Fibroblast of villous mesenchyme (primary cell): Measurements from ENCODE around the gene EEF1A2. TPM values are rescaled to one million over a fixed set of nuclear protein-coding genes. Genes with fewer than 3 reads are reported as not detected.

Source experiments
- DNase-seq: peaks from one replicate; pipeline ENCODE4 v3.0.0-alpha.2; 2010; ENCODE audit warnings: low read depth
- H3K4me3 ChIP-seq: 2 replicates; pipeline ENCODE4 v1.5.1; 2011; ENCODE audit warnings: low read depth, mild to moderate bottlenecking, low read length
- total RNA-seq: library from RNA; depleted of rRNA; stranded (reverse); fragments of >200 nt; gene quantifications from 2 replicates; pipeline ENCODE4 v1.2.3, GENCODE V29; 2012
- TF ChIP-seq, protein P1 (sequence below): IDR thresholded peaks from 2 replicates; pipeline ENCODE4 v1.5.1; 2012; ENCODE audit warnings: low read depth, mild to moderate bottlenecking, low read length; ENCODE audit not compliant: insufficient read depth

Gene EEF1A2
- total RNA-seq, 1 donor: 0.43 TPM

DNA sequence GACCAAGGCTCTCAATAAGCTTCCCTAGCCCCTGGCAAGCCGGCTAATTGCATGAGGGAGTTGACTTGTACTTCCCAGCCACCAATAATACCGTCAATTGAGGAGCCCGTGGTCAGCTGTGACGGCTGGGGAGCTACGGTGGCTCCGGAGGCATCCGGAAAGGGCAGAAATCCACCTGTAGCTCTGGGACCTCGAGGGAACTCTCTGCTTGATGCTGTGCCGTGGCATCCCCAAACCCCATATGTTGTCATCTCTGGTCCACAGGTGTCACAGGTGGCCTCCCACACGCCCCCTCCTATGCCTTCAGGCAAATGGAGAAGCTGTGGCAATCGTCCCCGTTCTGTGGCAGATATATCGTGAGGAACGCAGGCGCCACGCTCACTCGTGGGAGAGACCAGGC, 20.9 kb downstream of the EEF1A2 start:
- DNase-seq: no peak
- H3K4me3 ChIP-seq: no peak overlapping the region
- TF ChIP-seq, protein P1, sequence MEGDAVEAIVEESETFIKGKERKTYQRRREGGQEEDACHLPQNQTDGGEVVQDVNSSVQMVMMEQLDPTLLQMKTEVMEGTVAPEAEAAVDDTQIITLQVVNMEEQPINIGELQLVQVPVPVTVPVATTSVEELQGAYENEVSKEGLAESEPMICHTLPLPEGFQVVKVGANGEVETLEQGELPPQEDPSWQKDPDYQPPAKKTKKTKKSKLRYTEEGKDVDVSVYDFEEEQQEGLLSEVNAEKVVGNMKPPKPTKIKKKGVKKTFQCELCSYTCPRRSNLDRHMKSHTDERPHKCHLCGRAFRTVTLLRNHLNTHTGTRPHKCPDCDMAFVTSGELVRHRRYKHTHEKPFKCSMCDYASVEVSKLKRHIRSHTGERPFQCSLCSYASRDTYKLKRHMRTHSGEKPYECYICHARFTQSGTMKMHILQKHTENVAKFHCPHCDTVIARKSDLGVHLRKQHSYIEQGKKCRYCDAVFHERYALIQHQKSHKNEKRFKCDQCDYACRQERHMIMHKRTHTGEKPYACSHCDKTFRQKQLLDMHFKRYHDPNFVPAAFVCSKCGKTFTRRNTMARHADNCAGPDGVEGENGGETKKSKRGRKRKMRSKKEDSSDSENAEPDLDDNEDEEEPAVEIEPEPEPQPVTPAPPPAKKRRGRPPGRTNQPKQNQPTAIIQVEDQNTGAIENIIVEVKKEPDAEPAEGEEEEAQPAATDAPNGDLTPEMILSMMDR: no peak

DNA sequence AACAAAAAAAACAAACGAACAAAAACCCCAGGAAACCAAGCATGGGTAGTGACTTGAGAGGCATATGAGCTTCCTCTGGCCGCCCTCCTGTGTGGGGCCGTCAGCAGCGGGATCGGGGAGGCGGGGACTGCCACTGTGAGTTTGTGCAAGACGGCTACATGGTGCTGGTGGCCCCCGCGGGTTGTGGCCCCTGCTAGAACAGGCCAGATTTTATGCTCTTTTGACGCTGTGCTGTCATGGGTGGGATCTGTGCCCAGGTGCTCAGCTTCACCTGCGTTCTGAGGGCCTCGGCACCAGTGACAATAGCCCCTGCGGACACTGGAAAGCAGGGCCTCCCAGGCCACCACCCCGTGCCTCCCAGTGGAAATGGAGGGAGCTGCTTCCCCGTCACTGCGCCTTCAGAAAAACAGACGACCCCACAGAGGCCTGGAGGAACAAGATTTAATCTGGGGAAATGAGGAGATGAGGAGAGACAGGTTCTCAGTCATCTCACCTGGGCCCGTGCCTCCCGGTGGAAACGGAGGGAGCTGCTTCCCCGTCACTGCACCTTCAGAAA, 21.7 kb downstream of the EEF1A2 start:
- TF ChIP-seq, protein P1: no peak
- no peak overlapping the region for H3K4me3 ChIP-seq
- no peak for DNase-seq

DNA sequence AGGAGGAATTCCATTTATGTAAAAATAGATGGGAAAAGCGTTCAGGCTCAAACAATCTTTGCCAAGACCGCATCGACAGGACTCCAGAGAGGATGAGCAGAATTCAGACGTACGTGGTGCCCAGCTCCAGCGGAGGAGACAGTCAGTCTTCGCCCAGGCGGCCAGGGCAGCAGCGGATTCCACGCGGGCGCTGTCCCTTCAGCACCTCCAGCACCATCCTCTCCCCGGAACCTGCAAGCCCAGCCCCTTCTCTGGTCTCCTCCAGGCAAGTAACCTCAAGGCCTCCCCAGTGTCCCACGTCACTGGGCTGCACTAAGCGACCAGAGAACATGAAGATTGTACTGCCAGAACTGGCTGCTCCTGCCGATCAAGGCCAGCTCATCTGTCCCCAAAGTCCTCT, 23.7 kb downstream of the EEF1A2 start:
- DNase-seq: peak; percentile 31
- TF ChIP-seq, protein P1: no peak
- no peak overlapping the region for H3K4me3 ChIP-seq

DNA sequence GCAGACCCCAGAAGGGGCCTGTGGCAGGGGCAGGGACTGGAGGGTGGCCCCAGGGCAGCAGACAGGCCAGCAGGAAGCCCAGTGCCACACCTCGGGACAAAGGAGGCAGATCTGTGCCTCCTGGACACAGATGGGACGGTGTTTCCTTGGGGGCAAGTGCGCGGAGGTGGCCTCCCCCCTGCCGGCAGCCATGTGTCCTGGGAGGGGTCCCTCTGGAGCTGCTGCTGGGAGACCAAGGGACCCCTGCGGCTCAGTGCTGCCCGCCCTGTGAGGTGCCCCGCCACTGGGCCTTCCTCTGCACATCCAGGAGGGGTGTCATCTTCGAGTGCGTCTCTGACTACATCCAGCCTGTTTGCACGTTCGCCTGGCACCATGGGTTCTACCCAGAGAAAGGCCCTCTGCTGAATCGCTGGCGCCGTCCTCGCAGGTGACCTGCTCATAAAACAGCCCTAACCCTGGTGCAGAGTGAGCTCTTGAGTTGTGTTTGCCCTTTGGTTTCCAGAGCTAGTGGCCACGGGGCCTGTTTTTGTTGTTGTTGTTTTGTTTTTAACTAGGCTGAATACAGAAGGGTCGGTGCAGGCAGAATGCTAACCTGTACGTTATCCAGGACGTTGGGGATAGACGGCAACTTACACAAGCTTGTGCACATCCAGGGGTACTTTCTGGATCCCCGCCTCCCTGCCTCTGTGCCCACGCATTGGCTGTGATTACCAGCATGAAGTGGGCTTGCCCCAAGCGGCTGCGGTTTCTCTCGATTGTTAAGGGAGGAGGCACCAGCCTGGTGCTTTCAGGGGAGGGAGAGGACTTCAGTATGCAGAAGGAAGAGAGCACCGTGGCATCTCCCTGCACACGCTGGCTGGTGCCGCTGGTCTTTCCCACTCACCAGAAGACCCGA, 25.1 kb downstream of the EEF1A2 start:
- no peak for DNase-seq
- TF ChIP-seq, protein P1: no peak
- no peak overlapping the region for H3K4me3 ChIP-seq

DNA sequence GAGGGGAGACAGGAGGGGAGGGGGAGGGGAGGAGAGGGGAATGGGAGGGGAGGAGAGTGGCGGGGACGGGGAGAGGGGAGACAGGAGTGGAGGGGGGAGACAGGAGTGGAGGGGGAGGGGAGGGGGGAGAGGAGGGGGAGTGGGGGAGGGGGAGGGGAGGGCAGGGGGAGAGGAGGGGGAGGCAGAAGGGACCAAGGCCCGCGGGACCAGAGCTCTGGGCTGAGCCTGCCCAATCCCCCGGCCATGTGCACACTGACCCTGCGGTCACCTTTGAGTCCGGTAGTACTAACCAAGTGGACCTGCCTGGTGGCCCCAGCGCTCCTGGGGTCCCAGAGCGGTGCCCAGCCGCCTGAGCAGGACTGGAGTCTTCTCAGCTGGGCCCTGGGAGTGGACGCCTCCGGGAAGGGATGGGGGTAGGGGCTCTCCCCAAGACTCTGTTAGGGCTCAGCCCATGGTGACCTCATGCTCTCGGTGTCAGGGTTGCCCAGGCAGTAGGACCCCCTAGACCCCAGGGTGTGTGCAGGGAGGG, 26.0 kb downstream of the EEF1A2 start:
- no peak overlapping the region for H3K4me3 ChIP-seq
- DNase-seq: no peak
- TF ChIP-seq, protein P1: no peak

DNA sequence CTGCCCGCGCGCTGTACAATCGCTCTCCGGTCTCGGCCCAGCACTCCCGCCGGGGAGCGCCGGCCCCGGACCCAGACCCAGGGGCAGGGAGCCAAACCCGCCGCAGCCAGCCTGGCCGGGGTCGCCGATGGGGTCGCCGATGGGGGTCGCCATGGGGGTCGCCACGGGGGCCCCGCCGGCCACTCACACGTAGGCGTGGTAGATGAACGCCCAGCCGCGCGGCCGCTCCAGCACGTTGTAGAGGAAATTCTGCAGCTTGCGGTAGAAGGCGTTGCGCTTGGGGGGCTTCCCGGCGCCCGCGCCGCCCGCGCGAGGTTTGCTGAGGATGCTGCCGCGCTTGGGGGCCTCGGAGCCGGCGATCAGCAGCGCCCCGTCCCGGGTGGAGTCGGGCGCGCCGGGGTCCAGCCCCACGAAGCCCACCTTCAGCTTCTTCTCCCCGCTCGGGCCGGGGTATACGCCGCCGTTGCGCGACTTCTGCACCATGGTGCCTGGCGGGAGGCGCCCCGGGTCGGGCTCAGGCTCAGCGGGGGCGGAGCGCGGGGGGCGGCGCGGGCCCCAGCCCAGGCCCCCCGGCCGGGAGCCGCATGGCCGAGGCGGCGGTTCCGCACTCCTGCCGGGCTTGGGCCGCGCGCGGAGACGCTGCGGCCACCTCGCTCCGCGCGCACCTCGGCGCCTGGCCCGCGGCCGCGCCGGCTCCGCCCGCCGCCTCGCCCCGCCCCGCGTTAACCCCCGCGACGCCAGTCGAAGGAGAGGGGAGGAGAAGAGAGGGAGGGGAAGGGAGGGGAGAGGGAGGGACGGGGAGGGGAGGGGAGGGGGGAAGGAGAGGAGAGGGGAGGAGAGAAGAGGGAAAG, 26.7 kb downstream of the EEF1A2 start, which contains the start of gene KCNQ2:
TSS of gene KCNQ2 (minus strand) at position 675 of the 851 bp plus-strand sequence. CDS start at position 483, 192 bp downstream.
- no peak within 1 kb of the TSS for H3K4me3 ChIP-seq
- TF ChIP-seq, protein P1: no peak
- DNase-seq: no peak
